Heart left ventricle (tissue), 16 donors: ENCODE measurements around the gene TSHZ1. TPM values are rescaled to one million over a fixed set of nuclear protein-coding genes. Genes with fewer than 3 reads are reported as not detected.

Experiments
- ATAC-seq, 4 donors: fragments of 200-7000 bp; cut with Tn5 transposase; one replicate each; pipeline ENCODE4 v1.9.1; 2020 to 2022; ENCODE audit warnings: moderate library complexity in 4 of 4, mild to moderate bottlenecking in 3 of 4, moderate number of reproducible peaks in 1 of 4
- DNase-seq, 5 donors: peaks; one replicate each; pipeline ENCODE4 v3.0.0-alpha.2; 2020
- H3K27ac ChIP-seq, 12 donors: fragments of 200-600 bp; sonication (generic) in 4 of 12; one replicate each; pipeline versions ENCODE4 v1.5.0 to v1.8.0; 2016 to 2022; ENCODE audit warnings: mild to moderate bottlenecking in 2 of 12
- H3K27me3 ChIP-seq, 9 donors: fragments of 200-600 bp; sonication (generic) in 2 of 9; one replicate each; pipeline versions ENCODE4 v1.5.1 to v1.8.0; 2016 to 2022; ENCODE audit warnings: mild to moderate bottlenecking in 3 of 9
- H3K36me3 ChIP-seq, 9 donors: fragments of 200-600 bp; sonication (generic) in 2 of 9; one replicate each; pipeline versions ENCODE4 v1.5.0 to v1.8.0; 2018 to 2022; ENCODE audit warnings: mild to moderate bottlenecking in 2 of 9
- H3K4me1 ChIP-seq, 12 donors: fragments of 200-600 bp; sonication (generic) in 4 of 12; one replicate each; pipeline versions ENCODE4 v1.5.0 to v1.8.0; 2016 to 2022; ENCODE audit warnings: mild to moderate bottlenecking in 3 of 12
- H3K4me3 ChIP-seq, 12 donors: fragments of 200-600 bp; sonication (generic) in 4 of 12; one replicate each; pipeline versions ENCODE4 v1.5.0 to v1.8.0; 2017 to 2022; ENCODE audit warnings: mild to moderate bottlenecking in 9 of 12, moderate library complexity in 4 of 12
- H3K9me3 ChIP-seq, 12 donors: fragments of 200-600 bp; sonication (generic) in 4 of 12; one replicate each; pipeline versions ENCODE4 v1.5.0 to v1.8.0; 2016 to 2022; ENCODE audit warnings: mild to moderate bottlenecking in 1 of 12
- CTCF ChIP-seq, 12 donors: fragments of 200-600 bp; sonication (generic) in 4 of 12; IDR thresholded peaks; one replicate each; pipeline versions ENCODE4 v1.5.0 to v1.8.0; 2018 to 2022; ENCODE audit warnings: antibody characterized with exemption in 12 of 12, mild to moderate bottlenecking in 5 of 12
- POLR2A ChIP-seq, 2 donors: fragments of 450-650 bp; IDR thresholded peaks; one replicate each; pipeline ENCODE4 v1.6.1; 2017; ENCODE audit warnings: antibody characterized with exemption in 2 of 2, mild to moderate bottlenecking in 2 of 2, moderate library complexity in 2 of 2
- WGBS, 4 donors: extraction: QIAGEN DNeasy Blood & Tissue Kit in 2 of 4; methylation state at CpG; one replicate each; pipeline versions ENCODE4 v1.1.5 to v1.1.7; 2013 to 2018; 5-methylcytosine and 5-hydroxymethylcytosine counted together
- intact Hi-C, 10 donors: fragments of 100-400 bp; cut with DNase I; formaldehyde crosslinking; loops; one replicate each; pipeline versions ENCODE4 v1.11.1 to v1.14.2; 2022
- polyA plus RNA-seq, 2 donors: library from polyadenylated mRNA; stranded (reverse); fragments of 200-250 nt; gene quantifications; one replicate each; pipeline ENCODE4 v1.2.3, GENCODE V29; 2013
- total RNA-seq, 9 donors: library from RNA; depleted of rRNA in 2 of 9; stranded (reverse); fragments of >200 nt in 2 of 9; fragmentation: NEBNext Ultra II Directional in 3 of 9; extraction: Animal tissue kit (Norgen Biotek cat#: 25700) in 3 of 9; gene quantifications; one replicate each; pipeline versions ENCODE4 v1.1.0 to v1.2.4, GENCODE V29; 2016 to 2023
- donor health status: ischemic (EF 13 %, LVEDD 7.1; RV severe dilation, severe dysfunction).
- donor health status: healthy with polysubstance abuse.
- donor health status: DM: no; HTN: yes; CAD: no.
- donor health status: DM: no; HTN: no; CAD: no.
- donor health status: ischemic (EF 25% LVEDD 6.9; RV normal size, moderate dysfunction).
- donor health status: ischemic (EF 25% LVEDD 5.7; RV mildly dilated, moderate dysfunction).
- donor health status: healthy.
- donor health status: DM: yes; HTN: yes; CAD: no.
- donor health status: ischemic (EF 35%, LVEDD 5.7; RV mildly dilated, moderate dysfunction).
- donor health status: nonischemic (EF 11% LVEDD 7.7; RV severe dilation, severe dysfunction).
- donor health status: DM: yes; HTN: yes; CAD: no.
- donor health status: PGD.
- donor health status: ischemic (EF 29% LVEDD 5.4; RV normal size, mild dysfunction).
- donor health status: nonischemic (EF 23%, LVEDD 6.1; RV moderate dilation, normal function).

Gene TSHZ1
- total and polyA plus RNA-seq, 11 donors: 7.5 to 27.9 (median 19.2) TPM

DNA sequence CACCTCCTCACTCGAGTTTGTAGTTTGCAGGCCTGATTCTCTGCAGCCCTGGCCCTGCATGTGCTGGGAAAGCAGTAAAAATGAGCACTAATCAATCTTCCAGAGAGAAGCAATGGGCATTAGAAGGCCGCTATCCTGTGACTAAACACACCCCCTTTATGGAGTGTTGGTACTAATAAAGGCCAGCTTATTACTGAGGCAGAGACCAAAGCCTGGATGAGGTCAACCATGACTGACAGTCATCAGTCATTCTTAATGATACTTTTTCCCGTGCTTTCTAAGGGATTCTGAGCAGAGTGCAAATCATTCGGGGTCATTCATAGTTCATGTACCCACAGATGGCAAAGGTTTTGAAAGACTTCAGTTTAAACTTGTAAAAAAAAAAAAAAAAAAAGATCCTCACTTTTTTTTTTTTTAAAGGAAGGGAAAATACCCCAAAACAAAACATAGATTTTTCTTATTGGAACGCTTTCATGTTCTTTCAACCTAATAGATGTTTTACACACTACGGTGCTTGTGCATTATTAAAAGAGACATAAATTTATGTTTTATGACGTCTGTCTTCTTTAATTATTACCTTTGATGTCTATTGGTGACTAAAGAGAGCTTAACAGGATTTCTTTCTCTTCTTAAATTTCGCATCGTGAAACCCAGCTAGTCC is 13.2 kb downstream of the TSHZ1 start:
- ATAC-seq (no peak), DNase-seq (no peak)
- Histone ChIP-seq H3K27ac (peak overlapping the region in 1 of 12 donors; percentile 49), H3K4me3 (no peak overlapping the region), H3K9me3 (no peaks in the 10 kb centered on the region), H3K4me1 (peaks cover 10 to 80% (median 66%) of the 10 kb centered on the region in 12 donors), H3K27me3 (no peaks in the 10 kb centered on the region), H3K36me3 (no peaks in the 10 kb centered on the region)
- WGBS, 4 donors: 81 to 87% (median 82%) methylated on average over 9 of the region's 9 CpGs
- no peak for TF ChIP-seq CTCF (IDR thresholded peaks at IDR 0.05)
- no peak for TF ChIP-seq POLR2A (IDR thresholded peaks at IDR 0.05)
- intact Hi-C loops: no loop called here

- peaks cover 3 to 79% (median 58%) of the 10 kb centered on the region in 12 donors for H3K4me1 ChIP-seq
- DNase-seq (peak in 1 of 5 donors; percentile 46), ATAC-seq (peak in 3 of 4 donors; percentile 19 to 40 (median 23))
- H3K27me3 ChIP-seq: no peaks in the 10 kb centered on the region
- H3K4me3 ChIP-seq: peak overlapping the region in 11 of 12 donors; percentile 1 to 46 (median 31)
- intact Hi-C loops: no loop called here
- no peak for TF ChIP-seq POLR2A (IDR thresholded peaks at IDR 0.05)
- no peak for TF ChIP-seq CTCF (IDR thresholded peaks at IDR 0.05)
- peak overlapping the region in 11 of 12 donors; percentile 17 to 60 (median 51) for H3K27ac ChIP-seq
- no peaks in the 10 kb centered on the region for H3K9me3 ChIP-seq
- WGBS, 4 donors: 26 to 32% (median 26%) methylated on average over 11 of the region's 11 CpGs
- H3K36me3 ChIP-seq: peaks cover 0 to 3% (median 0%) of the 10 kb centered on the region in 9 donors
These were observed 15.8 kb downstream of the TSHZ1 start for GRCh38 chr18:75226286-75226955.

- peak; percentile 4 to 29 (median 10) for ATAC-seq
- WGBS, 4 donors: 21 to 26% (median 23%) methylated on average over 5 of the region's 5 CpGs
- DNase-seq: no peak
- Histone ChIP-seq H3K9me3 (no peaks in the 10 kb centered on the region), H3K27ac (peak overlapping the region in 11 of 12 donors; percentile 17 to 60 (median 51)), H3K27me3 (no peaks in the 10 kb centered on the region), H3K4me3 (peak overlapping the region in 11 of 12 donors; percentile 1 to 46 (median 31)), H3K4me1 (peaks cover 0 to 74% (median 54%) of the 10 kb centered on the region in 12 donors), H3K36me3 (peaks cover 0 to 3% (median 0%) of the 10 kb centered on the region in 9 donors)
- TF ChIP-seq CTCF (IDR thresholded peaks at IDR 0.05): no peak
- TF ChIP-seq POLR2A (IDR thresholded peaks at IDR 0.05): no peak
- intact Hi-C loops: loop anchor here in 1 of 10 donors (1.0 kb wide), 1 partner anchor 14 kb away; no protein-coding TSS in a partner anchor
These were observed 16.3 kb downstream of the TSHZ1 start for GRCh38 chr18:75226956-75227316.
